GM12878 (cell line): ENCODE results near the gene SPACA5. TPM values are rescaled to one million over a fixed set of nuclear protein-coding genes. Genes with fewer than 3 reads are reported as not detected.

Source experiments
- ATF7 ChIP-seq: fragments of 450-650 bp; IDR thresholded peaks from 2 replicates; pipeline ENCODE4 v1.6.1; 2016; ENCODE audit warnings: low read depth, mild to moderate bottlenecking
- BACH1 ChIP-seq: fragments of 450-650 bp; IDR thresholded peaks from 2 replicates; pipeline ENCODE4 v1.6.1; 2017; ENCODE audit warnings: mild to moderate bottlenecking, borderline replicate concordance
- BHLHE40 ChIP-seq, 2 experiments: fragments of 450-650 bp in 1 of 2; IDR thresholded peaks; 2 replicates each; pipeline ENCODE4 v1.6.1; 2011 to 2017; ENCODE audit warnings: low read depth in 2 of 2, borderline replicate concordance in 1 of 2, improper control_type of control experiment in 1 of 2, low read length in 1 of 2, mild to moderate bottlenecking in 1 of 2
- CHD1 ChIP-seq: IDR thresholded peaks from 2 replicates; pipeline ENCODE4 v1.6.1; 2012; ENCODE audit warnings: low read depth, low read length, improper control_type of control experiment
- EGR1 ChIP-seq, 2 experiments: IDR thresholded peaks; 1 replicate in 1 of 2; 2 replicates in 1 of 2; pipeline ENCODE4 v1.6.1; 2011 to 2012; ENCODE audit warnings: low read depth in 2 of 2, low read length in 2 of 2, borderline replicate concordance in 1 of 2, mild to moderate bottlenecking in 1 of 2, moderate library complexity in 1 of 2
- ETV6 ChIP-seq, 2 experiments: fragments of 450-650 bp in 1 of 2; IDR thresholded peaks in 1 of 2; conservative IDR thresholded peaks in 1 of 2; 2 replicates each; pipeline ENCODE4 v1.6.1; 2014; ENCODE audit warnings: antibody characterized with exemption in 1 of 2, borderline replicate concordance in 1 of 2, low read depth in 1 of 2, mild to moderate bottlenecking in 1 of 2, moderate library complexity in 1 of 2
- FOXK2 ChIP-seq: fragments of 450-650 bp; IDR thresholded peaks from 2 replicates; pipeline ENCODE4 v1.6.1; 2017; ENCODE audit warnings: mild to moderate bottlenecking, moderate library complexity
- IKZF1 ChIP-seq: fragments of 450-650 bp; conservative IDR thresholded peaks from 2 replicates; pipeline ENCODE4 v1.6.1; 2017; ENCODE audit warnings: antibody characterized with exemption, mild to moderate bottlenecking
- IKZF2 ChIP-seq, 2 experiments: fragments of 450-650 bp; IDR thresholded peaks; 2 replicates each; pipeline ENCODE4 v1.6.1; 2017; ENCODE audit warnings: mild to moderate bottlenecking in 2 of 2, moderate library complexity in 2 of 2
- JUND ChIP-seq: IDR thresholded peaks from 2 replicates; pipeline ENCODE4 v1.6.1; 2012; ENCODE audit warnings: low read depth, mild to moderate bottlenecking, low read length, improper control_type of control experiment, moderate library complexity
- PAX5 ChIP-seq: IDR thresholded peaks from 2 replicates; pipeline ENCODE4 v1.6.1; 2011; ENCODE audit warnings: low read depth, low read length, borderline replicate concordance
- RB1 ChIP-seq: fragments of 450-650 bp; formaldehyde crosslinking; IDR thresholded peaks from 2 replicates; pipeline ENCODE4 v1.6.1; 2017; ENCODE audit warnings: mild to moderate bottlenecking, borderline replicate concordance
- RCOR1 ChIP-seq: conservative IDR thresholded peaks from 2 replicates; pipeline ENCODE4 v1.6.1; 2012; ENCODE audit warnings: low read depth, low read length, improper control_type of control experiment
- SMC3 ChIP-seq: IDR thresholded peaks from 2 replicates; pipeline ENCODE4 v1.6.1; 2011; ENCODE audit warnings: low read length, improper control_type of control experiment, borderline replicate concordance
- SREBF1 ChIP-seq: IDR thresholded peaks from 2 replicates; pipeline ENCODE4 v1.6.1; 2012; ENCODE audit warnings: mild to moderate bottlenecking, low read length
- TBL1XR1 ChIP-seq: IDR thresholded peaks from 2 replicates; pipeline ENCODE4 v1.6.1; 2012; ENCODE audit warnings: low read depth, low read length, improper control_type of control experiment
- YY1 ChIP-seq: IDR thresholded peaks from 2 replicates; pipeline ENCODE4 v1.6.1; 2011; ENCODE audit warnings: low read depth, mild to moderate bottlenecking, low read length
- ZBTB40 ChIP-seq: fragments of 450-650 bp; IDR thresholded peaks from 2 replicates; pipeline ENCODE4 v1.6.1; 2016; ENCODE audit warnings: mild to moderate bottlenecking, moderate library complexity, borderline replicate concordance
- polyA plus RNA-seq, 11 experiments: library from polyadenylated mRNA; depleted of rRNA in 4 of 11; unstranded in 6 of 11; stranded (reverse) in 5 of 11; fragments of >200 nt; fragmentation: Nextera tagmentation in 4 of 11; fragmentation: Illumina TruSeq in 1 of 11; extraction: Ambion mirVana in 4 of 11; extraction: Trizol in 1 of 11; gene quantifications; 1 replicate in 1 of 11; 2 replicates in 10 of 11; pipeline versions ENCODE4 v1.2.1 to v1.2.3, GENCODE V29; 2011 to 2016; ENCODE audit warnings: inconsistent platforms in 2 of 11, missing spikeins in 2 of 11, low read depth in 1 of 11
- total RNA-seq, 4 experiments: library from RNA; depleted of rRNA in 3 of 4; stranded (reverse); fragments of >200 nt in 3 of 4; fragmentation: Illumina TruSeq in 1 of 4; extraction: Trizol in 1 of 4; gene quantifications; 2 replicates each; pipeline versions ENCODE4 v1.2.1 to v1.2.3, GENCODE V29; 2013 to 2021
- TF ChIP-seq, protein P1 (sequence below): fragments of 450-650 bp; IDR thresholded peaks from 2 replicates; pipeline ENCODE4 v1.6.1; 2017; ENCODE audit warnings: borderline replicate concordance
- TF ChIP-seq, protein P2 (sequence below): IDR thresholded peaks from 2 replicates; pipeline ENCODE4 v1.6.1; 2011; ENCODE audit warnings: low read depth, mild to moderate bottlenecking, low read length, moderate library complexity, borderline replicate concordance; ENCODE audit errors: extremely low read depth

Gene SPACA5
- total and polyA plus RNA-seq, 10 of the 15 experiments (the other 5 are each of a cell fraction or from before 2014, with no cell fraction given) = 0.18 to 0.97 (median 0.25) TPM; not detected in 4

DNA sequence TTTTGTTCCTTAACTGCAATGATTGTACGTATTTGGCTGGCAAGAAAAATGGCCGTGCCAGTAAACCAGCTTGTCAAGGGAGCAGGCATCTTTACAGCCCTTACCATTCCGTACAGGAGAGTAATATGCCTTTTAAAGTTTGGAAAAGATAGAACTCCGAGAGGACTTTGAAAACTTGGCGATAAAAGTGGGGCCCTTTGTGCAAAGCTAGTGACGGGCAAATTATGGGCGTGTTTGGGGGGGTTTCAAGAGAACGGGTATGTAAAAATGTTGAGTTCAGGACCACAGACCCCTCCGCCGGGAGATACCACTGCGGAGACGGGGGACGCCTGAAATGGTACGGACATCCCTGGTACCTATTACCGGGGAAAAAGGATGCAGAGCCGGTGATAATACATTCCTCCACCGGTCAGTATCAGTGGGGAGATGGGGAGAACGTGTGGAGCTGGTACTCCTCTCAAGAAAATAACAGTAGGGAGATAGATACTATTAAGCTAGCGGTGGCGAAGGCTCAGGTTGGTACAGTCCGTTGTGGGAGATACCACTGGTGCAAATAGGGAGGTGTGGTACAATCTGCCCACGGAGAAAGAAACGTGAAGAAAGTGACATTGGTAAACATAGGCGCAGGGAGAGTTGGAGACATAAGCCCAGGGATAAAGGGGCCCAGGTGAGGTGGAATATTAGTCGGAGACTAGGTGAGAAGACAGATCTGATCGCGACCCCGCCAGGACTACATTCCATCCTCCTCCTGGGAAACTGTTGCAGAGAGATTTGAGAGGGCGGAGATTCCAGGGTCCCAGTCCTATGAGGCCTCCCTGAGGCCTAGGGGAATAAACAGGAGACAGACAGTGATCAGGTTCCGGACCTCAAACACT is 14.5 kb downstream of the SPACA5 start (continued):
- TF ChIP-seq SREBF1 = peak; percentile 95
- peak; percentile 94; the same call in 1 of the 2 replicates for TF ChIP-seq JUND
- peak; percentile 48; the same call in 1 of the 2 replicates for TF ChIP-seq IKZF1
- TF ChIP-seq PAX5 = no peak
- peak; percentile 99 for TF ChIP-seq YY1
- no peak for TF ChIP-seq ETV6 (conservative IDR thresholded peaks at IDR 0.05 in 1 of 2, IDR thresholded peaks at IDR 0.05 in 1 of 2; ENCODE audit: borderline replicate concordance in 1 of 2, low read depth in 1 of 2)
- TF ChIP-seq BHLHE40 (IDR thresholded peaks at IDR 0.05; ENCODE audit: borderline replicate concordance in 1 of 2, low read depth in 2 of 2, low read length in 1 of 2) = peak; percentile 92 to 95
- no peak for TF ChIP-seq RB1
- no peak for TF ChIP-seq EGR1 (IDR thresholded peaks at IDR 0.05; ENCODE audit: borderline replicate concordance in 1 of 2, low read depth in 2 of 2, low read length in 2 of 2)
- TF ChIP-seq SMC3 = no peak
- no peak for TF ChIP-seq TBL1XR1
- TF ChIP-seq, protein P1, sequence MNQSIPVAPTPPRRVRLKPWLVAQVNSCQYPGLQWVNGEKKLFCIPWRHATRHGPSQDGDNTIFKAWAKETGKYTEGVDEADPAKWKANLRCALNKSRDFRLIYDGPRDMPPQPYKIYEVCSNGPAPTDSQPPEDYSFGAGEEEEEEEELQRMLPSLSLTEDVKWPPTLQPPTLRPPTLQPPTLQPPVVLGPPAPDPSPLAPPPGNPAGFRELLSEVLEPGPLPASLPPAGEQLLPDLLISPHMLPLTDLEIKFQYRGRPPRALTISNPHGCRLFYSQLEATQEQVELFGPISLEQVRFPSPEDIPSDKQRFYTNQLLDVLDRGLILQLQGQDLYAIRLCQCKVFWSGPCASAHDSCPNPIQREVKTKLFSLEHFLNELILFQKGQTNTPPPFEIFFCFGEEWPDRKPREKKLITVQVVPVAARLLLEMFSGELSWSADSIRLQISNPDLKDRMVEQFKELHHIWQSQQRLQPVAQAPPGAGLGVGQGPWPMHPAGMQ = no peak
- TF ChIP-seq BACH1 = no peak
- TF ChIP-seq ZBTB40 = 0 out of 2 replicates have a peak, but pooled peaks have one; percentile 24
- peak; percentile 100 for TF ChIP-seq ATF7
- peak; percentile 70; the same call in 1 of the 2 replicates for TF ChIP-seq RCOR1
- TF ChIP-seq CHD1 = peak; percentile 97
- 0 out of 4 replicates have a peak, but pooled peaks of 1 of the 2 experiments have one; percentile 11 for TF ChIP-seq IKZF2 (IDR thresholded peaks at IDR 0.05)
- TF ChIP-seq FOXK2 = peak; percentile 98
- TF ChIP-seq, protein P2, sequence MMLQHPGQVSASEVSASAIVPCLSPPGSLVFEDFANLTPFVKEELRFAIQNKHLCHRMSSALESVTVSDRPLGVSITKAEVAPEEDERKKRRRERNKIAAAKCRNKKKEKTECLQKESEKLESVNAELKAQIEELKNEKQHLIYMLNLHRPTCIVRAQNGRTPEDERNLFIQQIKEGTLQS = no peak
